ENCODE data around the gene GLRX5. TPM values are rescaled to one million over a fixed set of nuclear protein-coding genes. Genes with fewer than 3 reads are reported as not detected.
"Not testable (repeated sequence)": the region's sequence is repeated elsewhere in the genome, so short reads cannot be mapped to it uniquely, and the experiment has no call there.

Gene GLRX5
- polyA plus RNA-seq, 2 of the 4 experiments (the other 2 are of a cell fraction) = 51.2 to 73.2 TPM

DNA sequence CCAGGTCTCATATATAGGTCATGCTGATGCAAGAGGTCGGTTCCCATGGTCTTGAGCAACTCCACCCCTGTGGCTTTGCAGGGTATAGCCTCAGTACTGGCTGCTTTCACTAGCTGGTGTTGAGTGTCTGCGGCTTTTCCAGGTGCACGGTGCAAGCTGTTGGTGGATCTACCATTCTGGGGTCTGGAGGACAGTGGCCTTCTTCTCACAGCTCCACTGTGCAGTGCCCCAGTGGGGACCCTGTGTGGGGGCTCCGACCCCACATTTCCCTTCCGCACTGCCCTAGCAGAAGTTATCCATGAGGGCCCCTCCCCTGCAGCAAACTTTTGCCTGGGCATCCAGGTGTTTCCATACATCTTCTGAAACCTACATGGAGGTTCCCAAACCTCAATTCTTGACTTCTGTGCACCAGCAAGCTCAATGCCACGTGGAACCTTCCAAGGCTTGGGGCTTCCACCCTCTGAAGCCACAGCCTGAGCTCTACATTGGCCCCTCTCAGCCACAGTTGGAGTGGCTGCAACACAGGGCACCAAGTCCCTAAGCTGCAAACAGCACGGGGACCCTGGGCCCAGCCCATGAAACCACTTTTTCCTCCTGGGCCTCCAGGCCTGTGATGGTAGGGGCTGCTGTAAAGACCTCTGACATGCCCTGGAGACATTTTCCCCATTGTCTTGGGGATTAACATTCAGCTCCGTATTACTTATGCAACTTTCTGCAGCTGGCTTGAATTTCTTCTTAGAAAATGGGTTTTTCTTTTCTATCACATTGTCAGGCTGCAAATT lies 49.2 kb downstream of the GLRX5 start:
- DNase-seq (ENCODE audit: low read depth in 1 of 2, low spot score in 1 of 2); ATAC-seq; H3K4me2 ChIP-seq; CTCF ChIA-PET; FAIRE-seq; H3K27ac ChIP-seq; H3K4me3 ChIP-seq; H3K9me3 ChIP-seq; H3K4me1 ChIP-seq; POLR2A ChIA-PET: not testable (repeated sequence)
- WGBS (ENCODE audit: missing lambda C conversion rate) = 8% methylated on average over 6 of the region's 8 CpGs
- peak; percentile 49 for TF ChIP-seq ZFP36 (IDR thresholded peaks at IDR 0.05; ENCODE audit: borderline replicate concordance, partially characterized antibody)

DNA sequence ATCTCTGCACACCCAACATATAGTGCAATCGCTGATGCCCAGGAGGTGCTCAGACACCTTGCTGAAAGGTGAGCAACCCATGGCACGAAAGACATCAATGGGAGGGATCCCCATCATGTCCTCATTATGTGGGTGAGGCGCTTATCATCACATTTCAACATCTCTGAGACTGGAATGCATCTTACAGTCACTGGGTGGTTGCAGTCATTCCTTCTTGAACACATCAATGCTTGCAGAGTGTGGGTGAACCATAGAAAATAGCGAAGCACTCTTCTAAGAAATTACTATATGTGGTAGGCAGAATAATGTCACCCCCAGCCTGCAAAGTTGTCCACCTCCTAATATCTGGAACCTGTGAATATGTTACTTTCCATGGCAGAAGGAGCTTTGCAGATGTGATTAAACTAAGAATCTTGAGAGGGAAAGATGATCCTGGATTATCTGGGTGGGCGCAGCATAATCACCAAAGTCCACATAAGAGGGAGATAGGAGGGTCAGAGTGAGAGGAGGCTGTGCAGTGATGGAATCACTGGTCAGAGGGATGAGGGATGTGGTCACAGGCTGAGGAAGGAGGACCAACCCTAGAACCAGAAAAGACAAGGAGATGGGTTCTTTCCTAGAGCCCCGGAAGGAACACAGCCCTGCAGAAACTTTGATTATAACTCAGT lies 51.2 kb downstream of the GLRX5 start:
- Histone ChIP-seq H3K4me3 (no peak overlapping the region), H3K27ac (no peak overlapping the region), H3K9me3 (peaks cover 7% of the 10 kb centered on the region; the same call in 1 of the 3 replicates), H3K4me2 (no peak overlapping the region), H3K4me1 (no peaks in the 10 kb centered on the region)
- ChIA-PET POLR2A (no interaction called here), CTCF (interaction anchor here (0.7 kb wide), 1 partner anchor 86 kb away, joined by 3 read pairs; no protein-coding TSS in a partner anchor)
- DNase-seq (ENCODE audit: low read depth in 1 of 2, low spot score in 1 of 2) (no peak), FAIRE-seq (no peak), ATAC-seq (no peak)
- TF ChIP-seq, protein P1, sequence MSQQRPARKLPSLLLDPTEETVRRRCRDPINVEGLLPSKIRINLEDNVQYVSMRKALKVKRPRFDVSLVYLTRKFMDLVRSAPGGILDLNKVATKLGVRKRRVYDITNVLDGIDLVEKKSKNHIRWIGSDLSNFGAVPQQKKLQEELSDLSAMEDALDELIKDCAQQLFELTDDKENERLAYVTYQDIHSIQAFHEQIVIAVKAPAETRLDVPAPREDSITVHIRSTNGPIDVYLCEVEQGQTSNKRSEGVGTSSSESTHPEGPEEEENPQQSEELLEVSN (IDR thresholded peaks at IDR 0.05; ENCODE audit: borderline replicate concordance, low read depth) = no peak
- TF ChIP-seq GATA3 (IDR thresholded peaks at IDR 0.05; ENCODE audit: borderline replicate concordance) (no peak), HOXB5 (CRISPR knock-in tag; IDR thresholded peaks at IDR 0.05) (no peak), HEYL (CRISPR knock-in tag; IDR thresholded peaks at IDR 0.05) (no peak), BCL3 (IDR thresholded peaks at IDR 0.05) (no peak), SMC3 (IDR thresholded peaks at IDR 0.05) (no peak), RAD21 (conservative IDR thresholded peaks at IDR 0.05 in 1 of 2, IDR thresholded peaks at IDR 0.05 in 1 of 2) (no peak)
- TF ChIP-seq, protein P2, sequence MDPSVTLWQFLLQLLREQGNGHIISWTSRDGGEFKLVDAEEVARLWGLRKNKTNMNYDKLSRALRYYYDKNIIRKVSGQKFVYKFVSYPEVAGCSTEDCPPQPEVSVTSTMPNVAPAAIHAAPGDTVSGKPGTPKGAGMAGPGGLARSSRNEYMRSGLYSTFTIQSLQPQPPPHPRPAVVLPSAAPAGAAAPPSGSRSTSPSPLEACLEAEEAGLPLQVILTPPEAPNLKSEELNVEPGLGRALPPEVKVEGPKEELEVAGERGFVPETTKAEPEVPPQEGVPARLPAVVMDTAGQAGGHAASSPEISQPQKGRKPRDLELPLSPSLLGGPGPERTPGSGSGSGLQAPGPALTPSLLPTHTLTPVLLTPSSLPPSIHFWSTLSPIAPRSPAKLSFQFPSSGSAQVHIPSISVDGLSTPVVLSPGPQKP (IDR thresholded peaks at IDR 0.05; ENCODE audit: low read depth, low read length) = no peak
- WGBS (ENCODE audit: missing lambda C conversion rate) = 2% methylated on average over 6 of the region's 6 CpGs

DNA sequence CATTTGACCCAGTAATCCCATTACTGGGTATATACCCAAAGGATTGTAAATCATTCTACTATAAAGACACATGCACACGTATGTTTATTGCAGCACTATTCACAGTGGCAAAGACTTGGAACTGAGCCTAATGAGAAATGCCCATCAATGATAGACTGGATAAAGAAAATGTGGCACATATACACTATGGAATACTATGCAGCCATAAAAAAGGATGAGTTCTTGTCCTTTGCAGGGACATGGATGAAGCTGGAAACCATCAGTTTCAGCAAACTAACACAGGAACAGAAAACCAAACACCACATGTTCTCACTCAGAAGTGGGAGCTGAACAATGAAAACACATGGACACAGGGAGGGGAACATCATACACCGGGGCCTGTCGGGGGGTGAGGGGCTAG lies 56.3 kb downstream of the GLRX5 start:
- POLR2A ChIA-PET; FAIRE-seq; H3K27ac ChIP-seq; H3K9me3 ChIP-seq; DNase-seq (ENCODE audit: low read depth in 1 of 2, low spot score in 1 of 2); ATAC-seq; H3K4me2 ChIP-seq; H3K4me3 ChIP-seq; CTCF ChIA-PET; H3K4me1 ChIP-seq: not testable (repeated sequence)
- WGBS (ENCODE audit: missing lambda C conversion rate) = 0% methylated on average over 1 of the region's 3 CpGs

Small RNA genes within 50 kb of the gene (small RNA-seq; reads per million reads assigned to genes)
- 2.3 to 46.4 (median 6.2) reads per million in 6 experiments for gene SCARNA13

Other genes starting within 250 kb of the GLRX5 start
- gene CLMN, start 215.1 kb upstream of the GLRX5 start, polyA plus RNA-seq (2011; rRNA removed) = 10.6 and 11.3 TPM in 2 replicates
- 2.9 to 4.3 TPM (median 3.3 TPM) in 3 replicates for gene CLMN, start 215.1 kb upstream of the GLRX5 start, polyA plus RNA-seq (2017; fragmentation: RNase III; extraction: RNeasy Plus Mini Kit Qiagen cat#74134 plus additional on column Dnase treatment)
- 0.08 and 0.19 TPM in 2 replicates for gene SYNE3, start 18.4 kb upstream of the GLRX5 start, polyA plus RNA-seq (2011; rRNA removed)
- 0.04 to 0.05 TPM (median 0.04 TPM) in 3 replicates for gene SYNE3, start 18.4 kb upstream of the GLRX5 start, polyA plus RNA-seq (2017; fragmentation: RNase III; extraction: RNeasy Plus Mini Kit Qiagen cat#74134 plus additional on column Dnase treatment)
- gene TCL1B, start 151.4 kb downstream of the GLRX5 start, polyA plus RNA-seq (2011; rRNA removed) = not detected in 2 replicates
- gene TCL1B, start 151.4 kb downstream of the GLRX5 start, polyA plus RNA-seq (2017; fragmentation: RNase III; extraction: RNeasy Plus Mini Kit Qiagen cat#74134 plus additional on column Dnase treatment) = not detected in 3 replicates
- not detected in 2 replicates for gene TCL1A, start 179.1 kb downstream of the GLRX5 start, polyA plus RNA-seq (2011; rRNA removed)
- gene TCL1A, start 179.1 kb downstream of the GLRX5 start, polyA plus RNA-seq (2017; fragmentation: RNase III; extraction: RNeasy Plus Mini Kit Qiagen cat#74134 plus additional on column Dnase treatment) = not detected in 3 replicates